ENCODE data around the gene EAPP. TPM values are rescaled to one million over a fixed set of nuclear protein-coding genes. Genes with fewer than 3 reads are reported as not detected.
"Not testable (repeated sequence)": the region's sequence is repeated elsewhere in the genome, so short reads cannot be mapped to it uniquely, and the experiment has no call there.

Gene EAPP
- total and polyA plus RNA-seq, 2 experiments from 2014 or later: 25.0 to 53.6 TPM

DNA sequence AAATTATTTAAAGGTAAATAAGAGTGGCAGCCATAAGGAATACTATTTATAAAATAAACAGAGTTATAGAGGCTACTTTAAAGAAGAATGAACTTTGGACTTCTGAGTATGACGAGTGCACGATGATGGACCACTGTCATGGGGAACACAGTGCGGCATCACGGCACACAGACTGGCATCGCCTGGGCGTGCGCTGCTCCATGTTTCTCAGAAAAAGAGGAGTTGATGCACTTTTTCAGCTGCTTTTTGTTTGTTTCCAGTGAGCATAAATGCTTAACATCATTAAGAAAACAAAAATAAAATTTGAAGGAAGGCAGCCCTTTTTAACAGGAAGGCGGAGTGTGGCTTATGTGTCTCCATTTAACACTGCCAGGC, 23.3 kb upstream of the EAPP start:
- Mint-ChIP-seq H3K36me3 (ENCODE audit: low read depth) (peaks cover 23% of the 10 kb centered on the region), H3K27ac (no peak overlapping the region), H3K9me3 (no peaks in the 10 kb centered on the region), H3K4me3 (no peak overlapping the region), H3K4me1 (no peaks in the 10 kb centered on the region), H3K27me3 (ENCODE audit: insufficient read depth, low read depth, poor library complexity) (peaks cover under 1% of the 10 kb centered on the region)
- Histone ChIP-seq H3K4me1 (ENCODE audit: insufficient read depth) (no peaks in the 10 kb centered on the region), H3K79me2 (replicated peaks; ENCODE audit: insufficient read depth) (no peaks in the 10 kb centered on the region), H3K36me3 (ENCODE audit: insufficient read depth) (peaks cover 15% of the 10 kb centered on the region), H4K20me1 (replicated peaks; ENCODE audit: insufficient read depth) (no peaks in the 10 kb centered on the region), H3K9me2 (ENCODE audit: insufficient read depth) (no peaks in the 10 kb centered on the region), H2AFZ (no peak overlapping the region), H3F3A (replicated peaks; ENCODE audit: low read depth) (0 out of 2 replicates have a peak, but pooled peaks cover 3% of the 10 kb centered on the region), H3K27ac (ENCODE audit: low read depth) (no peak overlapping the region), H3K4me2 (no peak overlapping the region), H3K27me3 (ENCODE audit: insufficient read depth) (no peaks in the 10 kb centered on the region), H3K4me3 (no peak overlapping the region)
- no peak for DNase-seq (ENCODE audit: low spot score)
- no peak for ATAC-seq
- TF ChIP-seq EZH2phosphoT487 (IDR thresholded peaks at IDR 0.05; ENCODE audit: unreplicated experiment) (no peak), JUNB (IDR thresholded peaks at IDR 0.05; ENCODE audit: unreplicated experiment) (no peak), ZNF331 (CRISPR knock-in tag; IDR thresholded peaks at IDR 0.05; ENCODE audit: low read depth) (no peak), STAT1 (IDR thresholded peaks at IDR 0.05; ENCODE audit: unreplicated experiment) (no peak), POLR2AphosphoS5 (IDR thresholded peaks at IDR 0.05; ENCODE audit: low read depth) (no peak), CREB1 (CRISPR knock-in tag; IDR thresholded peaks at IDR 0.05; ENCODE audit: low read depth) (no peak), ZNF114 (CRISPR knock-in tag; IDR thresholded peaks at IDR 0.05) (no peak), NANOG (IDR thresholded peaks at IDR 0.05; ENCODE audit: borderline replicate concordance) (no peak)
- TF ChIP-seq, protein P1, sequence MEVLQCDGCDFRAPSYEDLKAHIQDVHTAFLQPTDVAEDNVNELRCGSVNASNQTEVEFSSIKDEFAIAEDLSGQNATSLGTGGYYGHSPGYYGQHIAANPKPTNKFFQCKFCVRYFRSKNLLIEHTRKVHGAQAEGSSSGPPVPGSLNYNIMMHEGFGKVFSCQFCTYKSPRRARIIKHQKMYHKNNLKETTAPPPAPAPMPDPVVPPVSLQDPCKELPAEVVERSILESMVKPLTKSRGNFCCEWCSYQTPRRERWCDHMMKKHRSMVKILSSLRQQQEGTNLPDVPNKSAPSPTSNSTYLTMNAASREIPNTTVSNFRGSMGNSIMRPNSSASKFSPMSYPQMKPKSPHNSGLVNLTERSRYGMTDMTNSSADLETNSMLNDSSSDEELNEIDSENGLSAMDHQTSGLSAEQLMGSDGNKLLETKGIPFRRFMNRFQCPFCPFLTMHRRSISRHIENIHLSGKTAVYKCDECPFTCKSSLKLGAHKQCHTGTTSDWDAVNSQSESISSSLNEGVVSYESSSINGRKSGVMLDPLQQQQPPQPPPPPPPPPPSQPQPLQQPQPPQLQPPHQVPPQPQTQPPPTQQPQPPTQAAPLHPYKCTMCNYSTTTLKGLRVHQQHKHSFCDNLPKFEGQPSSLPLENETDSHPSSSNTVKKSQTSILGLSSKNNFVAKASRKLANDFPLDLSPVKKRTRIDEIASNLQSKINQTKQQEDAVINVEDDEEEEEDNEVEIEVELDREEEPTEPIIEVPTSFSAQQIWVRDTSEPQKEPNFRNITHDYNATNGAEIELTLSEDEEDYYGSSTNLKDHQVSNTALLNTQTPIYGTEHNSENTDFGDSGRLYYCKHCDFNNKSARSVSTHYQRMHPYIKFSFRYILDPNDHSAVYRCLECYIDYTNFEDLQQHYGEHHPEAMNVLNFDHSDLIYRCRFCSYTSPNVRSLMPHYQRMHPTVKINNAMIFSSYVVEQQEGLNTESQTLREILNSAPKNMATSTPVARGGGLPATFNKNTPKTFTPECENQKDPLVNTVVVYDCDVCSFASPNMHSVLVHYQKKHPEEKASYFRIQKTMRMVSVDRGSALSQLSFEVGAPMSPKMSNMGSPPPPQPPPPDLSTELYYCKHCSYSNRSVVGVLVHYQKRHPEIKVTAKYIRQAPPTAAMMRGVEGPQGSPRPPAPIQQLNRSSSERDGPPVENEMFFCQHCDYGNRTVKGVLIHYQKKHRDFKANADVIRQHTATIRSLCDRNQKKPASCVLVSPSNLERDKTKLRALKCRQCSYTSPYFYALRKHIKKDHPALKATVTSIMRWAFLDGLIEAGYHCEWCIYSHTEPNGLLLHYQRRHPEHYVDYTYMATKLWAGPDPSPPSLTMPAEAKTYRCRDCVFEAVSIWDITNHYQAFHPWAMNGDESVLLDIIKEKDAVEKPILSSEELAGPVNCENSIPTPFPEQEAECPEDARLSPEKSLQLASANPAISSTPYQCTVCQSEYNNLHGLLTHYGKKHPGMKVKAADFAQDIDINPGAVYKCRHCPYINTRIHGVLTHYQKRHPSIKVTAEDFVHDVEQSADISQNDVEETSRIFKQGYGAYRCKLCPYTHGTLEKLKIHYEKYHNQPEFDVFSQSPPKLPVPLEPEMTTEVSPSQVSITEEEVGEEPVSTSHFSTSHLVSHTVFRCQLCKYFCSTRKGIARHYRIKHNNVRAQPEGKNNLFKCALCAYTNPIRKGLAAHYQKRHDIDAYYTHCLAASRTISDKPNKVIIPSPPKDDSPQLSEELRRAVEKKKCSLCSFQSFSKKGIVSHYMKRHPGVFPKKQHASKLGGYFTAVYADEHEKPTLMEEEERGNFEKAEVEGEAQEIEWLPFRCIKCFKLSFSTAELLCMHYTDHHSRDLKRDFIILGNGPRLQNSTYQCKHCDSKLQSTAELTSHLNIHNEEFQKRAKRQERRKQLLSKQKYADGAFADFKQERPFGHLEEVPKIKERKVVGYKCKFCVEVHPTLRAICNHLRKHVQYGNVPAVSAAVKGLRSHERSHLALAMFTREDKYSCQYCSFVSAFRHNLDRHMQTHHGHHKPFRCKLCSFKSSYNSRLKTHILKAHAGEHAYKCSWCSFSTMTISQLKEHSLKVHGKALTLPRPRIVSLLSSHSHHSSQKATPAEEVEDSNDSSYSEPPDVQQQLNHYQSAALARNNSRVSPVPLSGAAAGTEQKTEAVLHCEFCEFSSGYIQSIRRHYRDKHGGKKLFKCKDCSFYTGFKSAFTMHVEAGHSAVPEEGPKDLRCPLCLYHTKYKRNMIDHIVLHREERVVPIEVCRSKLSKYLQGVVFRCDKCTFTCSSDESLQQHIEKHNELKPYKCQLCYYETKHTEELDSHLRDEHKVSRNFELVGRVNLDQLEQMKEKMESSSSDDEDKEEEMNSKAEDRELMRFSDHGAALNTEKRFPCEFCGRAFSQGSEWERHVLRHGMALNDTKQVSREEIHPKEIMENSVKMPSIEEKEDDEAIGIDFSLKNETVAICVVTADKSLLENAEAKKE (CRISPR knock-in tag; IDR thresholded peaks at IDR 0.05): no peak
- TF ChIP-seq, protein P2, sequence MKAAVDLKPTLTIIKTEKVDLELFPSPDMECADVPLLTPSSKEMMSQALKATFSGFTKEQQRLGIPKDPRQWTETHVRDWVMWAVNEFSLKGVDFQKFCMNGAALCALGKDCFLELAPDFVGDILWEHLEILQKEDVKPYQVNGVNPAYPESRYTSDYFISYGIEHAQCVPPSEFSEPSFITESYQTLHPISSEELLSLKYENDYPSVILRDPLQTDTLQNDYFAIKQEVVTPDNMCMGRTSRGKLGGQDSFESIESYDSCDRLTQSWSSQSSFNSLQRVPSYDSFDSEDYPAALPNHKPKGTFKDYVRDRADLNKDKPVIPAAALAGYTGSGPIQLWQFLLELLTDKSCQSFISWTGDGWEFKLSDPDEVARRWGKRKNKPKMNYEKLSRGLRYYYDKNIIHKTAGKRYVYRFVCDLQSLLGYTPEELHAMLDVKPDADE (IDR thresholded peaks at IDR 0.05): no peak

DNA sequence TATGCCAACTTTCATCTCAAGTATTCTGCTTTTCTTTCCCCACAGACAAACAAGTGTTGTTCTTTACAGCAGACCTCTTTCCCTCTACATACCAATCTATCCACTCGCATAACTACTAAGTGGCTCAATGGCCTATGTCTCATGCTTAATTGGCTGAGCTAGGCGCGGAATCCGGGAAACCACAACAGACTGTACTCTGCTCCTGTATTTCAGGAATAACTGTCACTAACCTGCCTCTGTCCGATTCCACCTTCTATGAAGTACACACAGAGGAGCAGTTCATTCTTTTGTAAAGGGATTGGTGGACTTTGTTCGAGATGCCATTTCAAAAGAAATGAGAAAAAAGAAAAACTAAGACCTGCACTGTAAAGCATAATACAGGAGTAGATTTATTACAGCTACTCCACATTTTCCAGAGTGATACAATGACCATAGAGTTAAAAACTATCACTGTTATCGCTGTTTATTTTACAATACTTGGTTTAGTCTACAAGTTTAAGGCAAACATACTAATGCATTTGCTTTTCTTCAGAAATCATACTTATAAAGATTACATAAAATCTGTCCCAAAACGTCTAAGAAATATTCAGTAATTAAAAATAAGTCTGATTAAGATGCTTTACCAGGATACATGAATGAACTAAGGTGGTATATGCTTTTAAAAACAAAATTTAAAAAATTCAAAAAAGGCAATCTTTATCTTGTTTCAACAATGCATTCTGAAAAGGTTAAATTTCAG, 22.7 kb upstream of the EAPP start:
- H3K27me3 ChIP-seq (ENCODE audit: insufficient read depth); H4K20me1 ChIP-seq (replicated peaks; ENCODE audit: insufficient read depth); H3K27ac Mint-ChIP-seq; H3K4me3 ChIP-seq; ATAC-seq; H3K27me3 Mint-ChIP-seq (ENCODE audit: insufficient read depth, low read depth, poor library complexity); DNase-seq (ENCODE audit: low spot score); H3K4me1 ChIP-seq (ENCODE audit: insufficient read depth); H3K9me3 Mint-ChIP-seq; H3K9me2 ChIP-seq (ENCODE audit: insufficient read depth); H3K79me2 ChIP-seq (replicated peaks; ENCODE audit: insufficient read depth); H3K27ac ChIP-seq (ENCODE audit: low read depth); H3K36me3 ChIP-seq (ENCODE audit: insufficient read depth); H2AFZ ChIP-seq; H3F3A ChIP-seq (replicated peaks; ENCODE audit: low read depth); H3K4me2 ChIP-seq; H3K4me1 Mint-ChIP-seq; H3K4me3 Mint-ChIP-seq: not testable (repeated sequence)
- H3K36me3 Mint-ChIP-seq (ENCODE audit: low read depth): peaks cover 17% of the 10 kb centered on the region; the same call in 2 of the 3 replicates

DNA sequence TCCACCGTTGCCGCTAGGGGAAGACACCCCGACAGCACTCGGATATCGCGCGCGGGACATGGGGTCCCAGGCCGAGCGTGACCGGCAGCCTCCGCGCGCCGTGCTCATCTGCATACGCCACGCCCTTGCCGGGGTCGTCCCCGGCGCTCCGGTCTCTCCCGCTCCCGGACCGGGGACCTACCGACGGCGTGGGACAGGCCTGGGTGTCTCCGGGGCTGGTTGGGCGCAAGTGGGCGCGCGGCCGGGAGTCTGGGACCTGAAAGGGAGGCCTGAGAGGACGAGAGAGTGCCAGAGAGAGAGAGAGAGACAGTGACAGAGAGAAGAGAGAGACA, 17.0 kb upstream of the EAPP start:
- H3K27me3 Mint-ChIP-seq (ENCODE audit: insufficient read depth, low read depth, poor library complexity); H3F3A ChIP-seq (replicated peaks; ENCODE audit: low read depth); H3K4me3 ChIP-seq; H3K9me3 Mint-ChIP-seq; H3K4me2 ChIP-seq; H3K27me3 ChIP-seq (ENCODE audit: insufficient read depth); H3K4me1 Mint-ChIP-seq; H3K27ac Mint-ChIP-seq; H3K4me1 ChIP-seq (ENCODE audit: insufficient read depth); H3K79me2 ChIP-seq (replicated peaks; ENCODE audit: insufficient read depth); H2AFZ ChIP-seq; H3K36me3 ChIP-seq (ENCODE audit: insufficient read depth); H4K20me1 ChIP-seq (replicated peaks; ENCODE audit: insufficient read depth); DNase-seq (ENCODE audit: low spot score); H3K4me3 Mint-ChIP-seq; H3K9me2 ChIP-seq (ENCODE audit: insufficient read depth); H3K36me3 Mint-ChIP-seq (ENCODE audit: low read depth); H3K27ac ChIP-seq (ENCODE audit: low read depth): not testable (repeated sequence)
- peak; percentile 68 for ATAC-seq
